ENCODE results near the gene PSEN2.
"Not testable (repeated sequence)": the region's sequence is repeated elsewhere in the genome, so short reads cannot be mapped to it uniquely, and the experiment has no call there.

DNA sequence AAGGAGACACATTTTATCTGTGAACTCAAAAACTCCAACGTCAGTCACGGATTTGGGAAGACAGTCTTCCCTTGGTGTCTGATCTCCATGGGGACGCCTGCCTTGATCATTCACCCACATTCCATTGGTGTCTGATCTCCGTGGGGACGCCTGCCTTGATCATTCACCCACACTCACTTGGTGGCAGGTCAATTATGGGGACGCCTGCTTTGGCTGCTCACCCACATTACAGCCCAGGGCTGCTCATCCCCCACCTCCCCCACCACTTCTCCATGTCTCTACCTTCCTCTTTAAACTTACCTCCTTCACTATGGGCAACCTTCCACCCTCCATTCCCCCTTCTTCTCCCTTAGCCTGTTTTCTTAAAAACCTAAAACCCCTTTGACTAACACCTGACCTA, 36.2 kb upstream of the PSEN2 start:
- TF ChIP-seq, protein P1, sequence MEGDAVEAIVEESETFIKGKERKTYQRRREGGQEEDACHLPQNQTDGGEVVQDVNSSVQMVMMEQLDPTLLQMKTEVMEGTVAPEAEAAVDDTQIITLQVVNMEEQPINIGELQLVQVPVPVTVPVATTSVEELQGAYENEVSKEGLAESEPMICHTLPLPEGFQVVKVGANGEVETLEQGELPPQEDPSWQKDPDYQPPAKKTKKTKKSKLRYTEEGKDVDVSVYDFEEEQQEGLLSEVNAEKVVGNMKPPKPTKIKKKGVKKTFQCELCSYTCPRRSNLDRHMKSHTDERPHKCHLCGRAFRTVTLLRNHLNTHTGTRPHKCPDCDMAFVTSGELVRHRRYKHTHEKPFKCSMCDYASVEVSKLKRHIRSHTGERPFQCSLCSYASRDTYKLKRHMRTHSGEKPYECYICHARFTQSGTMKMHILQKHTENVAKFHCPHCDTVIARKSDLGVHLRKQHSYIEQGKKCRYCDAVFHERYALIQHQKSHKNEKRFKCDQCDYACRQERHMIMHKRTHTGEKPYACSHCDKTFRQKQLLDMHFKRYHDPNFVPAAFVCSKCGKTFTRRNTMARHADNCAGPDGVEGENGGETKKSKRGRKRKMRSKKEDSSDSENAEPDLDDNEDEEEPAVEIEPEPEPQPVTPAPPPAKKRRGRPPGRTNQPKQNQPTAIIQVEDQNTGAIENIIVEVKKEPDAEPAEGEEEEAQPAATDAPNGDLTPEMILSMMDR (IDR thresholded peaks at IDR 0.05; ENCODE audit: insufficient read depth, low read length): not testable (repeated sequence)
- TF ChIP-seq, protein P2, sequence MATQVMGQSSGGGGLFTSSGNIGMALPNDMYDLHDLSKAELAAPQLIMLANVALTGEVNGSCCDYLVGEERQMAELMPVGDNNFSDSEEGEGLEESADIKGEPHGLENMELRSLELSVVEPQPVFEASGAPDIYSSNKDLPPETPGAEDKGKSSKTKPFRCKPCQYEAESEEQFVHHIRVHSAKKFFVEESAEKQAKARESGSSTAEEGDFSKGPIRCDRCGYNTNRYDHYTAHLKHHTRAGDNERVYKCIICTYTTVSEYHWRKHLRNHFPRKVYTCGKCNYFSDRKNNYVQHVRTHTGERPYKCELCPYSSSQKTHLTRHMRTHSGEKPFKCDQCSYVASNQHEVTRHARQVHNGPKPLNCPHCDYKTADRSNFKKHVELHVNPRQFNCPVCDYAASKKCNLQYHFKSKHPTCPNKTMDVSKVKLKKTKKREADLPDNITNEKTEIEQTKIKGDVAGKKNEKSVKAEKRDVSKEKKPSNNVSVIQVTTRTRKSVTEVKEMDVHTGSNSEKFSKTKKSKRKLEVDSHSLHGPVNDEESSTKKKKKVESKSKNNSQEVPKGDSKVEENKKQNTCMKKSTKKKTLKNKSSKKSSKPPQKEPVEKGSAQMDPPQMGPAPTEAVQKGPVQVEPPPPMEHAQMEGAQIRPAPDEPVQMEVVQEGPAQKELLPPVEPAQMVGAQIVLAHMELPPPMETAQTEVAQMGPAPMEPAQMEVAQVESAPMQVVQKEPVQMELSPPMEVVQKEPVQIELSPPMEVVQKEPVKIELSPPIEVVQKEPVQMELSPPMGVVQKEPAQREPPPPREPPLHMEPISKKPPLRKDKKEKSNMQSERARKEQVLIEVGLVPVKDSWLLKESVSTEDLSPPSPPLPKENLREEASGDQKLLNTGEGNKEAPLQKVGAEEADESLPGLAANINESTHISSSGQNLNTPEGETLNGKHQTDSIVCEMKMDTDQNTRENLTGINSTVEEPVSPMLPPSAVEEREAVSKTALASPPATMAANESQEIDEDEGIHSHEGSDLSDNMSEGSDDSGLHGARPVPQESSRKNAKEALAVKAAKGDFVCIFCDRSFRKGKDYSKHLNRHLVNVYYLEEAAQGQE (IDR thresholded peaks at IDR 0.05; ENCODE audit: insufficient replicate concordance, low read depth): not testable (repeated sequence)
